HG03060 (cell line): ENCODE data around the gene FSTL3.

Experiments used
- ATAC-seq: cut with Tn5 transposase; IDR thresholded peaks from one replicate; pipeline ENCODE4 v1.9.1; 2021; ENCODE audit warnings: low read depth, moderate number of reproducible peaks; ENCODE audit not compliant: unreplicated experiment

The FSTL3 gene

GRCh38 chr19:644789-645188 is 31.4 kb upstream of the FSTL3 start:
- no peak for ATAC-seq

- no peak for ATAC-seq
These were observed 30.0 kb upstream of the FSTL3 start for GRCh38 chr19:645912-646778.

- no peak for ATAC-seq
These were observed 29.2 kb upstream of the FSTL3 start for GRCh38 chr19:646779-647565.

- ATAC-seq = no peak
These were observed 28.5 kb upstream of the FSTL3 start for GRCh38 chr19:647566-648284.

GRCh38 chr19:648305-648704 is 27.9 kb upstream of the FSTL3 start:
- ATAC-seq = no peak

GRCh38 chr19:648904-649801 is 27.0 kb upstream of the FSTL3 start:
- ATAC-seq = no peak

- no peak for ATAC-seq
These were observed 26.1 kb upstream of the FSTL3 start for GRCh38 chr19:650121-650520.

- ATAC-seq = no peak
These were observed 24.9 kb upstream of the FSTL3 start for GRCh38 chr19:651114-651818.

- ATAC-seq = no peak
These were observed 24.2 kb upstream of the FSTL3 start for GRCh38 chr19:651991-652390.

GRCh38 chr19:652467-653389 is 23.5 kb upstream of the FSTL3 start:
- ATAC-seq = no peak

- no peak for ATAC-seq
These were observed 22.8 kb upstream of the FSTL3 start for GRCh38 chr19:653425-653824.

- no peak for ATAC-seq
These were observed 20.5 kb upstream of the FSTL3 start for GRCh38 chr19:655691-656090.

- no peak for ATAC-seq
These were observed 19.2 kb upstream of the FSTL3 start for GRCh38 chr19:656751-657559.

GRCh38 chr19:657611-658010 is 18.6 kb upstream of the FSTL3 start:
- no peak for ATAC-seq

GRCh38 chr19:658059-658839 is 17.9 kb upstream of the FSTL3 start:
- ATAC-seq = no peak

- no peak for ATAC-seq
These were observed 17.0 kb upstream of the FSTL3 start for GRCh38 chr19:658916-659839.
